Liver (tissue), 9 donors: ENCODE results near the gene KDM2A. TPM values are rescaled to one million over a fixed set of nuclear protein-coding genes. Genes with fewer than 3 reads are reported as not detected.

Source experiments
- DNase-seq: peaks from one replicate; pipeline ENCODE4 v3.0.0-alpha.2; 2017; ENCODE audit warnings: low spot score
- H3K27ac ChIP-seq, 2 donors: one replicate each; pipeline ENCODE4 v1.7.0; 2013; ENCODE audit warnings: inconsistent platforms in 2 of 2, low read length in 2 of 2, control low read depth in 1 of 2, low read depth in 1 of 2, mild to moderate bottlenecking in 1 of 2
- H3K27me3 ChIP-seq, 4 donors: one replicate each; pipeline versions ENCODE4 v1.6.1 to v1.7.0; 2013; ENCODE audit warnings: low read length in 3 of 4, inconsistent platforms in 1 of 4, mild to moderate bottlenecking in 1 of 4, moderate library complexity in 1 of 4; ENCODE audit not compliant: control insufficient read depth in 4 of 4, insufficient read depth in 4 of 4
- H3K36me3 ChIP-seq, 4 donors: one replicate each; pipeline versions ENCODE4 v1.6.1 to v1.7.0; 2013; ENCODE audit warnings: low read length in 3 of 4, mild to moderate bottlenecking in 3 of 4, low read depth in 1 of 4, moderate library complexity in 1 of 4; ENCODE audit not compliant: control insufficient read depth in 4 of 4, insufficient read depth in 3 of 4
- H3K4me1 ChIP-seq, 4 donors: one replicate each; pipeline versions ENCODE4 v1.6.1 to v1.7.0; 2013; ENCODE audit warnings: low read length in 3 of 4, mild to moderate bottlenecking in 3 of 4, moderate library complexity in 1 of 4; ENCODE audit not compliant: control insufficient read depth in 4 of 4, insufficient read depth in 4 of 4
- H3K4me3 ChIP-seq, 3 donors: one replicate each; pipeline versions ENCODE4 v1.6.1 to v1.7.0; 2013; ENCODE audit warnings: low read length in 3 of 3, control low read depth in 1 of 3, low read depth in 1 of 3, mild to moderate bottlenecking in 1 of 3
- H3K9ac ChIP-seq, 2 donors: one replicate each; pipeline ENCODE4 v1.7.0; 2013; ENCODE audit warnings: low read length in 2 of 2, mild to moderate bottlenecking in 2 of 2, moderate library complexity in 2 of 2, control low read depth in 1 of 2, low read depth in 1 of 2
- H3K9me3 ChIP-seq, 4 donors: one replicate each; pipeline versions ENCODE4 v1.6.1 to v1.7.0; 2013; ENCODE audit warnings: low read length in 3 of 4; ENCODE audit not compliant: control insufficient read depth in 4 of 4
- ATF3 ChIP-seq: IDR thresholded peaks from 2 replicates; pipeline ENCODE4 v1.6.1; 2016; ENCODE audit warnings: antibody characterized with exemption
- CTCF ChIP-seq: fragments of 150-350 bp; IDR thresholded peaks from 2 replicates; pipeline ENCODE4 v1.5.1; 2017; ENCODE audit warnings: improper control_type of control experiment, low read depth, low read length; ENCODE audit not compliant: missing input control
- EGR1 ChIP-seq, 2 donors: IDR thresholded peaks; 2 replicates each; pipeline ENCODE4 v1.6.1; 2016 to 2018; ENCODE audit warnings: antibody characterized with exemption in 2 of 2, low read depth in 2 of 2
- FOXA1 ChIP-seq: IDR thresholded peaks from 2 replicates; pipeline ENCODE4 v1.6.1; 2016; ENCODE audit warnings: antibody characterized with exemption
- FOXA2 ChIP-seq: IDR thresholded peaks from 2 replicates; pipeline ENCODE4 v1.6.1; 2016; ENCODE audit warnings: antibody characterized with exemption
- GABPA ChIP-seq, 2 donors: IDR thresholded peaks in 1 of 2; conservative IDR thresholded peaks in 1 of 2; 2 replicates each; pipeline ENCODE4 v1.6.1; 2016; ENCODE audit warnings: antibody characterized with exemption in 2 of 2, mild to moderate bottlenecking in 1 of 2, moderate library complexity in 1 of 2
- HNF4A ChIP-seq, 2 donors: conservative IDR thresholded peaks; 2 replicates each; pipeline ENCODE4 v1.6.1; 2016; ENCODE audit warnings: antibody characterized with exemption in 2 of 2, mild to moderate bottlenecking in 2 of 2
- HNF4G ChIP-seq: IDR thresholded peaks from 2 replicates; pipeline ENCODE4 v1.6.1; 2016; ENCODE audit warnings: antibody characterized with exemption
- MAX ChIP-seq: IDR thresholded peaks from 2 replicates; pipeline ENCODE4 v1.6.1; 2016; ENCODE audit warnings: antibody characterized with exemption
- NR2F2 ChIP-seq: IDR thresholded peaks from 2 replicates; pipeline ENCODE4 v1.6.1; 2016; ENCODE audit warnings: antibody characterized with exemption
- RAD21 ChIP-seq, 2 donors: IDR thresholded peaks; 2 replicates each; pipeline ENCODE4 v1.6.1; 2016; ENCODE audit warnings: antibody characterized with exemption in 2 of 2, mild to moderate bottlenecking in 2 of 2
- REST ChIP-seq: IDR thresholded peaks from 2 replicates; pipeline ENCODE4 v1.6.1; 2016; ENCODE audit warnings: antibody characterized with exemption, mild to moderate bottlenecking
- RXRA ChIP-seq, 2 donors: IDR thresholded peaks; 2 replicates each; pipeline ENCODE4 v1.6.1; 2017 to 2018; ENCODE audit warnings: antibody characterized with exemption in 2 of 2, mild to moderate bottlenecking in 1 of 2
- TAF1 ChIP-seq: conservative IDR thresholded peaks from 2 replicates; pipeline ENCODE4 v1.6.1; 2016; ENCODE audit warnings: antibody characterized with exemption, mild to moderate bottlenecking
- ZBTB33 ChIP-seq: IDR thresholded peaks from 2 replicates; pipeline ENCODE4 v1.6.1; 2016; ENCODE audit warnings: antibody characterized with exemption
- WGBS: extraction: QIAGEN DNeasy Blood & Tissue Kit; methylation state at CpG from one replicate; pipeline ENCODE4 v1.1.7; 2013; 5-methylcytosine and 5-hydroxymethylcytosine counted together
- polyA plus RNA-seq, 2 donors: library from polyadenylated mRNA; stranded (reverse) in 1 of 2; unstranded in 1 of 2; fragments of 200-250 nt in 1 of 2; fragments of >200 nt in 1 of 2; fragmentation: Nextera tagmentation in 1 of 2; extraction: Ambion mirVana in 1 of 2; gene quantifications; one replicate each; pipeline versions ENCODE4 v1.2.1 to v1.2.3, GENCODE V29; 2013 to 2015
- total RNA-seq, 2 donors: library from RNA; depleted of rRNA; stranded (reverse); fragments of >200 nt; gene quantifications; one replicate each; pipeline ENCODE4 v1.2.3, GENCODE V29; 2014
- donor health status: healthy.
- donor health status: healthy.
- donor health status: healthy.
- donor health status: healthy.
- donor health status: healthy.

KDM2A gene
- total and polyA plus RNA-seq, 4 donors: 8.3 to 44.9 (median 22.4) TPM

- WGBS: 64% methylated on average over 19 of the region's 19 CpGs
- Histone ChIP-seq H3K9me3 (no peaks in the 10 kb centered on the region), H3K9ac (no peak overlapping the region), H3K4me1 (peaks cover 18 to 90% (median 54%) of the 10 kb centered on the region in 4 donors), H3K27ac (peak overlapping the region; percentile 43 to 44), H3K36me3 (no peaks in the 10 kb centered on the region), H3K4me3 (no peak overlapping the region), H3K27me3 (no peaks in the 10 kb centered on the region)
- DNase-seq: no peak
- TF ChIP-seq REST: no peak
- no peak for TF ChIP-seq ATF3
- no peak for TF ChIP-seq TAF1
- TF ChIP-seq GABPA (IDR thresholded peaks at IDR 0.05 in 1 of 2, conservative IDR thresholded peaks at IDR 0.05 in 1 of 2): no peak
- TF ChIP-seq RXRA (IDR thresholded peaks at IDR 0.05): no peak
- no peak for TF ChIP-seq EGR1 (IDR thresholded peaks at IDR 0.05; ENCODE audit: low read depth in 2 of 2)
- TF ChIP-seq NR2F2: no peak
- no peak for TF ChIP-seq FOXA1
- no peak for TF ChIP-seq MAX
- no peak for TF ChIP-seq ZBTB33
- TF ChIP-seq HNF4A (conservative IDR thresholded peaks at IDR 0.05): no peak
- no peak for TF ChIP-seq RAD21 (IDR thresholded peaks at IDR 0.05)
- TF ChIP-seq CTCF: no peak
- TF ChIP-seq HNF4G: no peak
- no peak for TF ChIP-seq FOXA2
These were observed 152.7 kb downstream of the KDM2A start for GRCh38 chr11:67271541-67272284.
